GM23248 (cell line): ENCODE measurements around the gene PYGM.

Source experiments
- EZH2 ChIP-seq: fragments of 200-600 bp; sonication (generic); IDR thresholded peaks from 2 replicates; pipeline ENCODE4 v1.6.1; 2018; ENCODE audit warnings: antibody characterized with exemption, mild to moderate bottlenecking; ENCODE audit not compliant: insufficient read depth, poor library complexity, severe bottlenecking
- EZH2phosphoT487 ChIP-seq: fragments of 200-600 bp; sonication (generic); IDR thresholded peaks from 2 replicates; pipeline ENCODE4 v1.6.1; 2018; ENCODE audit warnings: antibody characterized with exemption, moderate library complexity, mild to moderate bottlenecking, low read depth; ENCODE audit not compliant: insufficient read depth

GRCh38 chr11:64764753-64765152 is 5.0 kb upstream of the PYGM start:
- TF ChIP-seq EZH2 (no peak), EZH2phosphoT487 (no peak)
